ENCODE measurements around the gene GRHPR. TPM values are rescaled to one million over a fixed set of nuclear protein-coding genes. Genes with fewer than 3 reads are reported as not detected.

Gene GRHPR
- total RNA-seq, 1 donor, result 133 TPM

GRCh38 chr9:37444890-37445289 is 22.4 kb downstream of the GRHPR start:
- DNase-seq (ENCODE audit: low read depth), result no peak
- H3K4me3 ChIP-seq (ENCODE audit: low read depth, low read length), result no peak overlapping the region
- no peak for TF ChIP-seq CTCF (IDR thresholded peaks at IDR 0.05; ENCODE audit: insufficient read depth, low read length)

GRCh38 chr9:37445832-37446231 is 23.3 kb downstream of the GRHPR start:
- TF ChIP-seq CTCF (IDR thresholded peaks at IDR 0.05; ENCODE audit: insufficient read depth, low read length), result no peak
- DNase-seq (ENCODE audit: low read depth), result no peak
- no peak overlapping the region for H3K4me3 ChIP-seq (ENCODE audit: low read depth, low read length)

GRCh38 chr9:37446401-37446800 is 23.9 kb downstream of the GRHPR start:
- H3K4me3 ChIP-seq (ENCODE audit: low read depth, low read length), result no peak overlapping the region
- TF ChIP-seq CTCF (IDR thresholded peaks at IDR 0.05; ENCODE audit: insufficient read depth, low read length), result no peak
- DNase-seq (ENCODE audit: low read depth), result no peak

GRCh38 chr9:37447111-37447510 is 24.6 kb downstream of the GRHPR start:
- no peak for TF ChIP-seq CTCF (IDR thresholded peaks at IDR 0.05; ENCODE audit: insufficient read depth, low read length)
- H3K4me3 ChIP-seq (ENCODE audit: low read depth, low read length), result no peak overlapping the region
- no peak for DNase-seq (ENCODE audit: low read depth)

- no peak overlapping the region for H3K4me3 ChIP-seq (ENCODE audit: low read depth, low read length)
- TF ChIP-seq CTCF (IDR thresholded peaks at IDR 0.05; ENCODE audit: insufficient read depth, low read length), result no peak
- no peak for DNase-seq (ENCODE audit: low read depth)
Observed at GRCh38 chr9:37449862-37450632, 27.6 kb downstream of the GRHPR start.

GRCh38 chr9:37451628-37452027 is 29.1 kb downstream of the GRHPR start:
- H3K4me3 ChIP-seq (ENCODE audit: low read depth, low read length), result no peak overlapping the region
- TF ChIP-seq CTCF (IDR thresholded peaks at IDR 0.05; ENCODE audit: insufficient read depth, low read length), result no peak
- no peak for DNase-seq (ENCODE audit: low read depth)

DNA sequence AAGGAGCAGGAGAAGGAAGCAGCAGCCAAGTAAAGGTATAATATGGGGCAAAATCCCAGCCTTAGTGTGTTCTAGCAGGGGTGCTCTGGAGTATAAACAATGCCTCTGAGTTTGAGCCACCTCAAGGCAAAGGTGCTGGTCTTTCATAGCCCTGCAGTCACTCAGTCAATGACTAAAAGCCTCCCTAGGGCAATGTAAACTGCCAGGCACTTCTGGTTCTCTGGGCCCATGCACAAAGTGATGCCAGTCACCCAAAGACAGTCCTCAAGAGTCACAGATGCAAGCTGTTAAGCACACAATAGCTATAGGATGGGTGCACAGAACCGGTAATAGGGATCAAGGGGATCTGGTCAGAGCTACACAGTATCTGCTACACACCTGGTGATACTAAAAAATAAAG is 30.1 kb downstream of the GRHPR start:
- H3K4me3 ChIP-seq (ENCODE audit: low read depth, low read length), result no peak overlapping the region
- TF ChIP-seq CTCF (IDR thresholded peaks at IDR 0.05; ENCODE audit: insufficient read depth, low read length), result no peak
- no peak for DNase-seq (ENCODE audit: low read depth)
